Large intestine (tissue), 3 donors: ENCODE data around the gene ALG14. TPM values are rescaled to one million over a fixed set of nuclear protein-coding genes. Genes with fewer than 3 reads are reported as not detected.
"Not testable (repeated sequence)": the region's sequence is repeated elsewhere in the genome, so short reads cannot be mapped to it uniquely, and the experiment has no call there.

ENCODE experiments used
- DNase-seq, 2 donors: peaks; one replicate each; pipeline versions ENCODE4 v3.0.0 to v3.0.0-alpha.2; 2013
- H3K27ac ChIP-seq: one replicate; pipeline ENCODE4 v1.5.1; 2013; ENCODE audit warnings: low read length
- H3K27me3 ChIP-seq: 2 replicates; pipeline ENCODE4 v1.6.1; 2013; ENCODE audit warnings: low read length; ENCODE audit not compliant: control insufficient read depth, insufficient read depth
- H3K36me3 ChIP-seq: 2 replicates; pipeline ENCODE4 v1.6.1; 2013; ENCODE audit warnings: low read length; ENCODE audit not compliant: control insufficient read depth, insufficient read depth
- H3K4me1 ChIP-seq: one replicate; pipeline ENCODE4 v1.6.1; 2013; ENCODE audit warnings: low read length; ENCODE audit not compliant: control insufficient read depth, insufficient read depth
- H3K4me3 ChIP-seq: one replicate; pipeline ENCODE4 v1.5.1; 2013; ENCODE audit warnings: low read length
- H3K9me3 ChIP-seq: one replicate; pipeline ENCODE4 v1.6.1; 2013; ENCODE audit warnings: mild to moderate bottlenecking, low read depth, low read length, moderate library complexity; ENCODE audit not compliant: control insufficient read depth
- WGBS: methylation state at CpG from one replicate; pipeline ENCODE4 v1.1.5; 2013; ENCODE audit warnings: low lambda C conversion rate; ENCODE audit not compliant: insufficient coverage; 5-methylcytosine and 5-hydroxymethylcytosine counted together
- polyA plus RNA-seq: library from polyadenylated mRNA; unstranded; fragments of 120-200 nt; gene quantifications from one replicate; pipeline ENCODE4 v1.2.1, GENCODE V29; 2013

ALG14 gene
- polyA plus RNA-seq, 1 donor = 9.0 TPM

GRCh38 chr1:94999456-95000131 is 73.2 kb downstream of the ALG14 start:
- Histone ChIP-seq H3K4me3 (no peak overlapping the region), H3K4me1 (no peaks in the 10 kb centered on the region), H3K27me3 (no peaks in the 10 kb centered on the region), H3K27ac (no peak overlapping the region), H3K36me3 (no peaks in the 10 kb centered on the region), H3K9me3 (no peaks in the 10 kb centered on the region)
- WGBS = 90% methylated on average over 3 of the region's 4 CpGs
- DNase-seq = no peak

GRCh38 chr1:94998748-94999147 is 74.0 kb downstream of the ALG14 start:
- Histone ChIP-seq H3K9me3 (no peaks in the 10 kb centered on the region), H3K4me3 (no peak overlapping the region), H3K36me3 (no peaks in the 10 kb centered on the region), H3K27ac (no peak overlapping the region), H3K4me1 (no peaks in the 10 kb centered on the region), H3K27me3 (no peaks in the 10 kb centered on the region)
- DNase-seq = no peak
- 80% methylated on average over 1 of the region's 2 CpGs for WGBS

GRCh38 chr1:94998114-94998513 is 74.6 kb downstream of the ALG14 start:
- WGBS = no CpG with 5 or more reads among the region's 3 CpGs
- H3K36me3 ChIP-seq = no peaks in the 10 kb centered on the region
- DNase-seq = no peak
- no peaks in the 10 kb centered on the region for H3K9me3 ChIP-seq
- H3K27me3 ChIP-seq = no peaks in the 10 kb centered on the region
- H3K27ac ChIP-seq = no peak overlapping the region
- no peak overlapping the region for H3K4me3 ChIP-seq
- no peaks in the 10 kb centered on the region for H3K4me1 ChIP-seq

- not testable (repeated sequence) for H3K9me3 ChIP-seq
- WGBS = no CpG with 5 or more reads among the region's 6 CpGs
Measured at GRCh38 chr1:94995536-94995935, 77.2 kb downstream of the ALG14 start.

GRCh38 chr1:94994805-94995204 is 77.9 kb downstream of the ALG14 start:
- Histone ChIP-seq H3K27me3 (no peaks in the 10 kb centered on the region), H3K4me1 (no peaks in the 10 kb centered on the region), H3K4me3 (no peak overlapping the region), H3K9me3 (no peaks in the 10 kb centered on the region), H3K27ac (no peak overlapping the region), H3K36me3 (no peaks in the 10 kb centered on the region)
- 86% methylated on average over 2 of the region's 2 CpGs for WGBS
- DNase-seq = no peak

More at GRCh38 chr1:94995536-94995935, 77.2 kb downstream of the ALG14 start:
- not testable (repeated sequence) for H3K4me3 ChIP-seq, H3K27ac ChIP-seq, H3K4me1 ChIP-seq, H3K27me3 ChIP-seq, H3K36me3 ChIP-seq, DNase-seq

- DNase-seq = no peak
- Histone ChIP-seq H3K27ac (no peak overlapping the region), H3K4me3 (no peak overlapping the region), H3K27me3 (no peaks in the 10 kb centered on the region), H3K36me3 (no peaks in the 10 kb centered on the region), H3K9me3 (no peaks in the 10 kb centered on the region), H3K4me1 (no peaks in the 10 kb centered on the region)
- WGBS = 100% methylated on average over 2 of the region's 4 CpGs
Measured at GRCh38 chr1:94993931-94994645, 78.7 kb downstream of the ALG14 start.

- no peaks in the 10 kb centered on the region for H3K9me3 ChIP-seq
- H3K4me1 ChIP-seq = no peaks in the 10 kb centered on the region
- H3K4me3 ChIP-seq = no peak overlapping the region
- no CpG with 5 or more reads among the region's 2 CpGs for WGBS
- H3K36me3 ChIP-seq = no peaks in the 10 kb centered on the region
- H3K27me3 ChIP-seq = no peaks in the 10 kb centered on the region
- no peak for DNase-seq
- H3K27ac ChIP-seq = no peak overlapping the region
Measured at GRCh38 chr1:94992863-94993563, 79.7 kb downstream of the ALG14 start.

GRCh38 chr1:94992161-94992560 is 80.6 kb downstream of the ALG14 start:
- Histone ChIP-seq H3K36me3 (no peaks in the 10 kb centered on the region), H3K9me3 (no peaks in the 10 kb centered on the region), H3K27me3 (no peaks in the 10 kb centered on the region), H3K4me1 (no peaks in the 10 kb centered on the region), H3K4me3 (no peak overlapping the region), H3K27ac (no peak overlapping the region)
- DNase-seq = no peak
- no CpG with 5 or more reads among the region's 5 CpGs for WGBS

GRCh38 chr1:94989911-94990473 is 82.8 kb downstream of the ALG14 start:
- H3K4me3 ChIP-seq = no peak overlapping the region
- H3K27ac ChIP-seq = no peak overlapping the region
- 67% methylated on average over 1 of the region's 6 CpGs for WGBS
- H3K9me3 ChIP-seq = no peaks in the 10 kb centered on the region
- no peaks in the 10 kb centered on the region for H3K4me1 ChIP-seq
- no peaks in the 10 kb centered on the region for H3K36me3 ChIP-seq
- DNase-seq = no peak
- H3K27me3 ChIP-seq = no peaks in the 10 kb centered on the region

GRCh38 chr1:94989398-94989797 is 83.4 kb downstream of the ALG14 start:
- Histone ChIP-seq H3K27ac (no peak overlapping the region), H3K9me3 (no peaks in the 10 kb centered on the region), H3K36me3 (no peaks in the 10 kb centered on the region), H3K27me3 (no peaks in the 10 kb centered on the region), H3K4me3 (no peak overlapping the region), H3K4me1 (no peaks in the 10 kb centered on the region)
- no CpG with 5 or more reads among the region's 1 CpG for WGBS
- no peak for DNase-seq
